ENCODE measurements around the gene TSPOAP1. TPM values are rescaled to one million over a fixed set of nuclear protein-coding genes. Genes with fewer than 3 reads are reported as not detected.

Gene TSPOAP1
- total RNA-seq, 1 donor from 2014 or later: 22.6 TPM

DNA sequence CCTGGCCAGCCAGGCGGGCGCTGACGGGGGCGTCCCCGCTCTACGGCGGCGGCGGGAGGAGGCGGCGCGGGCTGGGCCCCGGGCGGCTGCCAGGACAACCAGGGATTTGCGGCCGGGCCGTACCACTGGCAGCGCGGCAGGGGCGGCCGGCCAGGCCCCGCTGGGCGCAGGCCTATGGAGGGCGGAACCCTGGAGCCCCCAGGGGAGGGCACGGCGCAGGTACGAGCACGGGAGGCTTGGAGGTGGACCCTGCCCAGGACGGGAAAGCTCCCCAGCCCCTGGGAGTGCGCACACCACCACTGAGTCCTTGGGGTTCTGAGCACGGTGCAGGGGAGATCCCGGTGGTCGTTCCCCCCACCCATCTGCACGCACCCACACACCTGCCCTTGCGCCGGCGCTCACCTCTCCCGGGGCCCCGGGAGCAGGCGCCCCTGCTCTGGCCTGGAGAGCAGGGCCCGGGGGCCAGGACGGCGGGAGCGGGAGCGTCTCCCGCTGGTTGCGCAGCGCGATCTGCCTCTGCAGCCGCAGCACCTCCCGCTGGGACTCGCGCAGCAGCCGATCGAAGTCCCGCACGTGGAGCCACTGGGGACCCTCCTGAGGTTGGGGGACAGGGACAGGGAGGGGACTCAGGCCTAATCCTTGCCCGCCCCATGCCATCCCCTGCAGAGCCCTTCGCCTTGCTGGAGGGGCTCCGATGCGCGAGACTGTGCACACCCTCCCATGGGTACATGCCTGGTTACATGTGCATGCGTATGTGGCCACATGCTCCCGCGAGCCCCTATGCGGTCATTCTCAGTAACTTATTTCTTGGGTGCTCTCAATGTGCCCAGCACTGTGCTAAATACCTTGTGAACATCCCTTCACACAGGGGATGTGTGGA is 3.9 kb downstream of the TSPOAP1 start:
- Mint-ChIP-seq H3K36me3 (ENCODE audit: low read depth) (peaks cover 40% of the 10 kb centered on the region), H3K27me3 (no peaks in the 10 kb centered on the region), H3K4me1 (peaks cover 39% of the 10 kb centered on the region), H3K27ac (peak overlapping the region; percentile 63), H3K9me3 (no peaks in the 10 kb centered on the region), H3K4me3 (no peak overlapping the region)
- intact Hi-C loops (cut with micrococcal nuclease): no loop called here
- no peak for DNase-seq

DNA sequence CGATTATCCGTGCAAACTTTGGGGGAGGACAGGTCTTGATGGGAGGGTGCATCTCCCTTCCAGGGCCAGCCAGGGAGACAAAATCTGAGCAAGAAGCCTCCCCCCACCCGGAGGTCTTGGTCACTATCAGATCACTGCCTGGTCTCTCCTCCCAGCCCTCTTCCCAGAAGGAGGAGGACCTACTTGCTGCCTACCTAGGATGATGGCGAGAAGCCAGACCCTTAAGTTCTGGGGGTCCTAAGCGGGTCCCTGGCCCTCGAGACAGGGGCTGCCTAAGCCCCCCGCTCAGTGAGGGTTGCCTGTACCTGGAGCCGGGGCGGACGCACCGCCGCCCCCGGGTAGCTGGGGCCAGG is 4.6 kb downstream of the TSPOAP1 start:
- Mint-ChIP-seq H3K9me3 (no peaks in the 10 kb centered on the region), H3K36me3 (ENCODE audit: low read depth) (peaks cover 34% of the 10 kb centered on the region), H3K27ac (peak overlapping the region; percentile 34), H3K4me3 (no peak overlapping the region), H3K4me1 (peaks cover 36% of the 10 kb centered on the region), H3K27me3 (no peaks in the 10 kb centered on the region)
- intact Hi-C loops (cut with micrococcal nuclease): no loop called here
- DNase-seq: no peak

- peak overlapping the region; percentile 34 for H3K27ac Mint-ChIP-seq
These were observed 5.1 kb downstream of the TSPOAP1 start for GRCh38 chr17:58323366-58324055.

GRCh38 chr17:58322581-58323185 is 5.9 kb downstream of the TSPOAP1 start:
- DNase-seq: no peak
- peaks cover 29% of the 10 kb centered on the region for H3K36me3 Mint-ChIP-seq (ENCODE audit: low read depth)
- no peaks in the 10 kb centered on the region for H3K9me3 Mint-ChIP-seq
- no peak overlapping the region for H3K4me3 Mint-ChIP-seq
- intact Hi-C loops (cut with micrococcal nuclease): no loop called here
- H3K27me3 Mint-ChIP-seq: no peaks in the 10 kb centered on the region
- H3K4me1 Mint-ChIP-seq: peaks cover 26% of the 10 kb centered on the region
- H3K27ac Mint-ChIP-seq: peak overlapping the region; percentile 51

More at GRCh38 chr17:58323366-58324055, 5.1 kb downstream of the TSPOAP1 start:
- H3K9me3 Mint-ChIP-seq: no peaks in the 10 kb centered on the region
- peaks cover 30% of the 10 kb centered on the region for H3K36me3 Mint-ChIP-seq (ENCODE audit: low read depth)
- intact Hi-C loops (cut with micrococcal nuclease): no loop called here
- H3K27me3 Mint-ChIP-seq: no peaks in the 10 kb centered on the region
- no peak overlapping the region for H3K4me3 Mint-ChIP-seq
- H3K4me1 Mint-ChIP-seq: peaks cover 30% of the 10 kb centered on the region
- DNase-seq: no peak

GRCh38 chr17:58321571-58322525 is 6.7 kb downstream of the TSPOAP1 start:
- intact Hi-C loops (cut with micrococcal nuclease): no loop called here
- H3K4me3 Mint-ChIP-seq: no peak overlapping the region
- H3K27ac Mint-ChIP-seq: peak overlapping the region; percentile 31
- H3K36me3 Mint-ChIP-seq (ENCODE audit: low read depth): peaks cover 31% of the 10 kb centered on the region
- DNase-seq: no peak
- H3K4me1 Mint-ChIP-seq: peaks cover 27% of the 10 kb centered on the region
- H3K27me3 Mint-ChIP-seq: no peaks in the 10 kb centered on the region
- H3K9me3 Mint-ChIP-seq: no peaks in the 10 kb centered on the region

GRCh38 chr17:58320570-58321323 is 7.8 kb downstream of the TSPOAP1 start:
- Mint-ChIP-seq H3K27ac (no peak overlapping the region), H3K36me3 (ENCODE audit: low read depth) (peaks cover 30% of the 10 kb centered on the region), H3K4me3 (no peak overlapping the region), H3K27me3 (no peaks in the 10 kb centered on the region), H3K9me3 (no peaks in the 10 kb centered on the region), H3K4me1 (peaks cover 20% of the 10 kb centered on the region)
- intact Hi-C loops (cut with micrococcal nuclease): no loop called here
- no peak for DNase-seq

- no peak for DNase-seq
- H3K27me3 Mint-ChIP-seq: no peaks in the 10 kb centered on the region
- H3K4me1 Mint-ChIP-seq: peaks cover 17% of the 10 kb centered on the region
- no peak overlapping the region for H3K27ac Mint-ChIP-seq
- peaks cover 36% of the 10 kb centered on the region for H3K36me3 Mint-ChIP-seq (ENCODE audit: low read depth)
- H3K4me3 Mint-ChIP-seq: no peak overlapping the region
- no peaks in the 10 kb centered on the region for H3K9me3 Mint-ChIP-seq
- intact Hi-C loops (cut with micrococcal nuclease): no loop called here
These were observed 8.4 kb downstream of the TSPOAP1 start for GRCh38 chr17:58320163-58320558.

- H3K27ac Mint-ChIP-seq: no peak overlapping the region
- H3K36me3 Mint-ChIP-seq (ENCODE audit: low read depth): peaks cover 40% of the 10 kb centered on the region
- peaks cover 15% of the 10 kb centered on the region for H3K4me1 Mint-ChIP-seq
- no peaks in the 10 kb centered on the region for H3K27me3 Mint-ChIP-seq
- H3K4me3 Mint-ChIP-seq: no peak overlapping the region
- no peak for DNase-seq
- intact Hi-C loops (cut with micrococcal nuclease): no loop called here
- no peaks in the 10 kb centered on the region for H3K9me3 Mint-ChIP-seq
These were observed 9.1 kb downstream of the TSPOAP1 start for GRCh38 chr17:58319173-58320162.

GRCh38 chr17:58318627-58319172 is 9.9 kb downstream of the TSPOAP1 start:
- intact Hi-C loops (cut with micrococcal nuclease): no loop called here
- Mint-ChIP-seq H3K36me3 (ENCODE audit: low read depth) (peaks cover 45% of the 10 kb centered on the region), H3K27me3 (no peaks in the 10 kb centered on the region), H3K4me1 (peaks cover 15% of the 10 kb centered on the region), H3K27ac (no peak overlapping the region), H3K9me3 (no peaks in the 10 kb centered on the region), H3K4me3 (no peak overlapping the region)
- DNase-seq: no peak

DNA sequence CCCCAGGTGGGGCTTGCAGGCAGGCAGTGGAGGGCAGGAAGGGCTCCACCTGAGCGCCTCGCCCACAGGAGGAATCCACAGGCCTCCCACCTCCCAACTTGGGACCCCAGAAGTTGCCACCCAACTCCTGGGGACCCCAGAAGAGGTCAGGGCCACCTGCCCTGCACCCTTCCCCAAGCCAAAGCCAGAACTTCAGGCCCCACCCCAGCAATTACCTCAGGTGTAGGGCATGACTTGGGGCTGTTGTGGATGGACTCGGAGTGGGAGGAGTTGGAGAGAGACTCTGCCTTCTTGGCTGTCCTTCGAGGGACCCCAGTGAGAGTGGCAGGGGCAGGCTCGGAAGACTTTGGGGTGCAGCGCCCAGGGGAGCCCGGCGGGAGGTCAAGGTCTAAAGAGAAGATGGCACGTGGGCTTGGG is 10.5 kb downstream of the TSPOAP1 start:
- intact Hi-C loops (cut with micrococcal nuclease): no loop called here
- H3K27ac Mint-ChIP-seq: peak overlapping the region; percentile 85
- H3K4me3 Mint-ChIP-seq: no peak overlapping the region
- peaks cover 43% of the 10 kb centered on the region for H3K36me3 Mint-ChIP-seq (ENCODE audit: low read depth)
- DNase-seq: peak; percentile 59
- H3K27me3 Mint-ChIP-seq: no peaks in the 10 kb centered on the region
- H3K4me1 Mint-ChIP-seq: peaks cover 13% of the 10 kb centered on the region
- no peaks in the 10 kb centered on the region for H3K9me3 Mint-ChIP-seq

DNA sequence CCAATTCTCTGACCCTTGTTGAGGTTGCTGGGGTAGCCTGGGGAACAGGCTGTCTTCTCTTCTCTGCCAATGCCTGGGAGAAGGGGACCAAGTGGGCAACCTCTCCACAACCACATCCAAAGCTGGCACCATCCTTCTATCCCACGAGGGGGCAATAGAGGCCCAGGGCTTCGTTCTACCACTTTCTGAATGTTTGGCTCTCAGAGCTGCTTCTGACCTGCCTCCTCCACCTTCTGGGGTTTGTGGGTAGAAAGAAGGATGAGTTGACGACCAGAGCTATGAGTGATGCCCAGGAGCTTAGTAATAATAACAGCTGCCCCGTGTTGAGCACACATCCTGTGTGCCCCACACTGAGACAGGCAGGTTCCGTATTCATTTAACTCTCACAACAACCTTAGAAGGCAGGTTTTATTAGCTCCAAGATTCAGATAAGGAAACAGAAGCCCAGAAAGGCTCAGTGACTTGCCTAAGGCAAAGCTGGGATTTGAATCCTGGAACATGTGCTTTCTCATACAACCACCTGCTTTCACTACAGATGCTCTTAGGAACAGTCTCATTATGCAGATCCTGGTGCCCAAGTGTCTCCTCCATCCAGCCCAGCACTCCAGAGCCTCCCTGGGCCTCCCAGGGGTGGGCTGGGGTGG is 11.1 kb downstream of the TSPOAP1 start:
- peak; percentile 90 for DNase-seq
- H3K4me1 Mint-ChIP-seq: peaks cover 13% of the 10 kb centered on the region
- peak overlapping the region; percentile 85 for H3K27ac Mint-ChIP-seq
- peaks cover 45% of the 10 kb centered on the region for H3K36me3 Mint-ChIP-seq (ENCODE audit: low read depth)
- no peaks in the 10 kb centered on the region for H3K9me3 Mint-ChIP-seq
- peak overlapping the region; percentile 18 for H3K4me3 Mint-ChIP-seq
- intact Hi-C loops (cut with micrococcal nuclease): loop anchor here (1.0 kb wide), 4 partner anchors 11 to 130 kb away; partner anchors contain the start of genes RNF43 and TSPOAP1
- no peaks in the 10 kb centered on the region for H3K27me3 Mint-ChIP-seq
